ENCODE results near the gene SLC39A1.

GRCh38 chr1:153977250-153978240, 14.2 kb upstream of the SLC39A1 start, which contains the start of gene JTB:
- TF ChIP-seq CTCF (IDR thresholded peaks at IDR 0.05) (peak in 2 of 5 experiments; percentile 15 to 27), POLR2AphosphoS5 (IDR thresholded peaks at IDR 0.05) (peak; percentile 95 to 98 (median 95))

Measured in transverse colon (tissue), 4 donors.